NCI-H2107 treated with DMSO at 0.1 percent for 48 hours (cell line): ENCODE measurements around the gene CACFD1.

Source experiments
- DNase-seq: peaks from one replicate; lab custom pipeline; 2025; ENCODE audit not compliant: unreplicated experiment; lab: John Stamatoyannopoulos, UW

The CACFD1 gene

DNA sequence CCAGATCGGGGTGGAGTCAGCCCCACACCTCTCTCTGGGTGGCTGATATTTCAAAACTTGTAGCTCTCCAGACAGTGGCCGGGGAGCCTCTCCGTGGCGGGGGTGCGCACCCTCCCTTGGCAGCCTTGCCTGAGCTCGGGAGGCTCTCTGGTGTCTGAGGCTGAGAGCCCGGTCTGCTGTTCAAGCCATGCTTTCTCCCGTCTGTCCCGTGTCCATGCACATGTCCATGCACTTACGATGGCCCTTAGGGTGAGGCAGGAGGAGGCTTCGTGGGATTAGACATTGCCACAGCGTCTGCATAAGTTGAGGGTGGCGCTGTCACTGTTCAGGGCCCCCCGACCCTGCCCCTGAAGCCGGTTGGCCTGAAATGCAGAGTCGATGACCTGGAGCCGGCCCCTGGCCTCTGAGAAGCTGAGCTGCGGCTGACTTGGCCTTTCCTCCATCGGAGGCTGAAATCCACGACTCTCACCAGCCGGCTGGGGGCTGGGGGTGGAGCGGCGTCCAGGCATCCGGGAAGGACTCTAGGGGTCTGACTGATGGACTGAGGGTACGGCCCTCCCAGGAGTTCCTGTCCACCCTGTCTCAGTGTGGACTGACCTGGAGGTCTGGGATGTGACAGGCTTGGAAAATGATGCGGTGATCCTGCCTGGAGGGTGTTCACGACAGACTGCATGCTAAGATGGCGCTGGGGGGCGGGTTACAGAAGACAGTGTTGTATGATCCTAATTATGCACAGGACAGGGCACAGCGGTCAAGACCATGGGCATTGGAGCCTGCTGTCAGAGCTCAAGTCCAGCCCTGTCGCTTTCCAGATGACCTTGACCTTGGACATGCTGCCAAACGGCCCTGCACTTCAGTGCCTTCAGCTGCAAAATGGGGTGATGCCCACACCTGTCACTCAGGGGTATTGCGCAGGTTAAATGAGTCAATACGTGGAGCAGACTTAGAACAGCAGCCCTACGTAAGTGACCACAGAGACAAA is 37.4 kb downstream of the CACFD1 start:
- no peak for DNase-seq

DNA sequence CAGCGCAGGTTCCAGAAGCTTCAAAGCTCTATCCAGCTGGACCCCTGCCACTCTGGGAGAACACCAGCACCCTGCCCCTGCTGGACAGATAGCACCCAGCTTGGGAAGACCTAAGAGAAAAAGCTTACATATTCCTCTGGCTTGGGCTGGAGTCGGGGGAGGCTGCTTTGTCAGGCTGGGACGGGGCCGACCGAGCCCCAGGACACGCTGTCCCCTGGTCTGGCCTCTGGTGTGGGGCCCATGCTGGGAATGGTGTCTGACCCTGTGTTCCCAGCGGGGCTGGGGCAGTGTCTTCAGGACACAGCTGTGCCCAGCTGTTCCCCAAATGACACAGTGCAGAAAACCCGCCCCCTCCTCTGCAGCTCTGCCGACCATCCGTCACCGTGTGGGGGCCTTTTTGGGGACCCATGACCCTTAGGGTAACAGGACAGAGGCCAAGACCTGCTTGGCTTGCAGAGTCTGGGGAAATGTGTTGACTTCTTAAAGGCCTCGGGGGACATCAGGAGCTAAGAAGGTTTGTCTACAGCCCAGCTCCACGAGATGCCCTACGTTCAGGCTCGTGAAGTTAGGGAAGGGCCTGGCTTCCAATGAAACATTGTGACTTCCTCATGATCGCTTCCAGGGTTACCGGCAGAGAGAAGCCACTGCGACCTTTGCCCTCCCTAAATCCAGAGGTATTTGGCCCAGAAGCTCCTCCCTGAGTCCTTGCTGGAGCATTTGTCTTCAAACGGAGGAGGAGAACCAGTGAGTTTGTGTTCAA is 39.5 kb downstream of the CACFD1 start:
- DNase-seq, result no peak

DNA sequence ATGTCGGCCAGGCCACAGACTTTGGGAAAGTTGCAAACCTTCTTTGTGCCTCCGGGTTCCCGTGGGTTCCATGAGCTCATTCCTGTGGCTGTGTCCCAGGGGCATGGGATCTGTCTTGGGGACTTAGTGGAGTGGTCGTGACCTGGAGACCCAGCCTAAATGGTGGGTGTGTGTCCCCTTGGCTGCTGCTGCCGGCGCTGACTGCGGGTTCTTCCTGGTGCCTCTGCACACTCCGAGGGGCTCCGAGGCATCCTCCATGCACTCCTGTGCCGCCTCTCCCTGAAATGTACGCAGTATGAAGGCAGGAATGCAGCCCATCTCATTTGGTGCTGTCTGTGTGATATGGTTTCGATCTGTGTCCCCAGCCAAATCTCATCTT is 40.1 kb downstream of the CACFD1 start:
- DNase-seq, result no peak

DNA sequence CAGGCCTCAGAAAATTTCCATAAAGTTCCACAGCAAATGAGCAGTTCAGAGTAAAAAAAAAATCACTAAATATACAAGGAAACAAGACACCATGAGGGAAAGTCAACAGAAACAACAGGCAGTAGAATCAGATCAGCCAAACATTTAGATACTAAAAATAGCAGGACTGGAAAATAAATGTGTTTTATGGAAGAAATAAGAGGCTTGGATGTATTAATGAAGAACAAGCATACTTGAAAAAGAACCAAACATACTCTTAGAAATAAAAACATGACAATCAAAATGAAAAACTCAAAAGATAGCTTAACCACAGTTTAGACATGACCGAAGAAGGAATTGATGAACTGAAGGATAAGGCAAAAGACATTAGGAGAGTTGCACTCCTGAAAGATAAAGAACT is 42.3 kb downstream of the CACFD1 start:
- no peak for DNase-seq

DNA sequence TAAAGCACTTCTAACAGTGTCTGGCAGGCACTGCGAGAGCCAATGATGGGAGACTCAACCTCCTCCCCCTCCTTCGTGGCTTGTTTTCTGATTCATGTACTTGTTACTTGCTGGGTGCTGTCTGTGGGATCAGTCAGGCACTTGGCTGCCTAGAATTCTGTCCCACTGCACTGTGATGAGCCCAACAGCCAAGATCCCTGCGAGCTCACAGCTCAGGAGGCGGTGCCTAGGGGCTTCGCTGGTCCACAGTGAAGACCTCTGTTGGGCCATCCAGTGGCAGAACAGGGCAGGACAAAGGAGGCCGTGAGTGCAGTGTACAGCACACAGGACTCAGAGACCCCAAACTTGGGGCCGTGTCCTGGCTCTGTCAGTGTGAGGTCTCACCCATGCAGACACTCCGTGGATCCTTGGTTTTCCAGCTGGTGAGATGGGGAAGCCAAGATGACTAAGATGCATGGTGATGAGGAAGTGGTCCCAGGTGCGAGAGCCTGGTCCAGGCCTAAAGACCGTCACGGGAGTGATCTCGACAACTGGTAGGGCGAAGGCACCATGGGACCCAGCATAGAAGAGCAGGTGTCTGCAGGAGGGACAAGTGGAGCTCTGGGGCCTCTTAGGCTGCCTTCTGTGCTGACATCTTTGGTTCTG is 45.5 kb downstream of the CACFD1 start:
- no peak for DNase-seq

DNA sequence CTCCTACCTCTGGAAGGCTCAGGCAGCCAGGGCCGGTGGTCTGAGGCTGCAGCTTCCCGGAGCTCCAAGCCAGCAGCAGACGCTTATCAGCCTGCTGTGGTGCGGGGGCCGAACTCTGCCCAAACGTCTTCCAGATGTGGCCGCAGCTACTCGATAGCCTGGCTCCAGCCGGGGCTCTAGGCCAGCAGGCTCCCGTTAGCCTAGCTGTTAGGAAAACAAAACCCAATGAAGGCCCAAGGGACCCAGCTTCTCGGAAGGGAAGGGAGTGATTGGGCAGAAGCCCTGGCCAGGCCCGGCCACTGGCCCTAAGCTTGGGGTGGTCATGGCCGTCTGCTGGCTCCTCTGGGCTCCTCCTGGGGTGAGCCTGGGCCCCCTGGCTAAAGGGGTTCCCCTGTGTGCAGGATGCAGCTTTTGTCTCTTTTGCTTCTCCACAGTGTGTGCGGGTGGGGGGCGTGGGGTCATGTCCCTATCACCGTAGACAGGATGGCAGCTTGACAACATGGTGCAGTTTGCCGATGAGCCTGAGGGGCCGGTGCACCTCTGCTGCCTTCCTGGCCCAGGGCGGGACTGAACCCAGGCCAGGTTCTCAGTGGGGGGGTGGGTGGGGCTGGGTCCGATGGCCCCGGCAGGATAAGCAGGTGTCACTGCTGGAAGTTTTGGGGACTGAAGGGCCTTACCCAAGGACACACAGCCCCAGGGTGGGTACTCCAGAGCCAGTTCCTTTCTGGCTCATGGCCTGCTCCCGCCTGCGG is 46.3 kb downstream of the CACFD1 start:
- no peak for DNase-seq

GRCh38 chr9:133506653-133507038 is 46.9 kb downstream of the CACFD1 start:
- no peak for DNase-seq

GRCh38 chr9:133507246-133507965 is 47.6 kb downstream of the CACFD1 start:
- no peak for DNase-seq

- DNase-seq, result no peak
Observed at GRCh38 chr9:133508046-133508445, 48.3 kb downstream of the CACFD1 start.

GRCh38 chr9:133509179-133510083 is 49.7 kb downstream of the CACFD1 start:
- DNase-seq, result peak; percentile 84

- no peak for DNase-seq
Observed at GRCh38 chr9:133510926-133511505, 51.2 kb downstream of the CACFD1 start.

DNA sequence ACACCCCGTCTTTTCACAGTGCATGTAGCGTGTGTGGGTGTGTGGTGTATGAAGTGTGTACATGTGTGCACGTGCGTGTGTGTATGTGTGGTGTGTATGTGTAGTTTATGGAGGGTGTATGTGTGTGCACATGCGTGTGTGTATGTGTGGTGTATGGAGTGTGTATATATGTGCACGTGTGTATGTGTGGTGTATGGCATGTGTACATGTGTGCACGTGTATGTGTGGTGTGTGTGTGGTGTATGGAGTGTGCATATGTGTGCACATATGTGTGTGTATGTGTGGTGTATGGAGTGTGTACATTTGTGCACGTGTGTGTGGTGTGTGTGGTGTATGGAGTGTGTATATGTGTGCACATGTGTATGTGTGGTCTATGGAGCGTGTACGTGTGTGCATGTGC is 51.8 kb downstream of the CACFD1 start:
- DNase-seq, result no peak

DNA sequence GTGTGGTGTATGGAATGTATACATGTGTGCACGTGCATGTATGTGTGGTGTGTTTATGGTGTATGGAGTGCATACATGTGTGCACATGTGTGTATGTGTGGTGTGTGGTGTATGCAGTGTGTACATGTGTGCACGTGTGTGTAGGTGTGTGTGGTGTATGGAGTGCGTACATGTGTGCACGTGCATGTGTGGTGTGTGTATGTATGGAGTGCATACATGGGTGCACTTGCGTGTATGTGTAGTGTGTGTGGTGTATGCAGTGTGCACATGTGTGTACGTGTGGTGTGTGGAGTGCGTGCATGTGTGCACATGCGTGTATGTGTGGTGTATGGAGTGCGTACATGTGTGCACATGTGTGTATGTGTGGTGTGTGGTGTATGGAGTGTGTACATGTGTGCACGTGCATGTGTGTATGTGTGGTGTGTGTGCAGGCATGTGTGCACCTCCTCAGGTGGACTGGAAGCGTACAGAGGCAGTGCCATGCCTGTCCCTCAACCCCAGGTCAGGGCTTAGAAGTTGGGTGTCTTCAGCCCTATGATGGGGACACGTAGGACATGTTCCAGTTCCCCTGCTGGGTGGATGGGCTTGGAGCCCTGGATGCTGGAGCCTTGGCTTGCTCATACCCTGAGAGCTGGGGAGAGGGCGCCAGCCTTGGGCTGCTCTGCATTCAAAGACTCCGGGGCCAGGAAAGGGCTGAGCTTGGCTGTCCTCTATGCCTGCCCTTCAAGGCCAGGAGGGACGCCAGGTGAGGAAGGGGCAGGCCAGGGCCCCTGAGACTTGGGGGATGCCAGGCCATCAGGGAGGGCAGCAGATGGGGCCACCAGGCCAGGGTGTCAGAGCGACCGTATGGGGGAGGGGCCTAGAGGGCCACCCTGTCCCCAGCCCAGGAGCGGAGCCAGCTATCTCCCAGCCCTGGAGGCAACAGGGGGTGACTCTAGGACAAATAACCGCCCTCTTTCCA is 52.8 kb downstream of the CACFD1 start:
- DNase-seq, result no peak

DNA sequence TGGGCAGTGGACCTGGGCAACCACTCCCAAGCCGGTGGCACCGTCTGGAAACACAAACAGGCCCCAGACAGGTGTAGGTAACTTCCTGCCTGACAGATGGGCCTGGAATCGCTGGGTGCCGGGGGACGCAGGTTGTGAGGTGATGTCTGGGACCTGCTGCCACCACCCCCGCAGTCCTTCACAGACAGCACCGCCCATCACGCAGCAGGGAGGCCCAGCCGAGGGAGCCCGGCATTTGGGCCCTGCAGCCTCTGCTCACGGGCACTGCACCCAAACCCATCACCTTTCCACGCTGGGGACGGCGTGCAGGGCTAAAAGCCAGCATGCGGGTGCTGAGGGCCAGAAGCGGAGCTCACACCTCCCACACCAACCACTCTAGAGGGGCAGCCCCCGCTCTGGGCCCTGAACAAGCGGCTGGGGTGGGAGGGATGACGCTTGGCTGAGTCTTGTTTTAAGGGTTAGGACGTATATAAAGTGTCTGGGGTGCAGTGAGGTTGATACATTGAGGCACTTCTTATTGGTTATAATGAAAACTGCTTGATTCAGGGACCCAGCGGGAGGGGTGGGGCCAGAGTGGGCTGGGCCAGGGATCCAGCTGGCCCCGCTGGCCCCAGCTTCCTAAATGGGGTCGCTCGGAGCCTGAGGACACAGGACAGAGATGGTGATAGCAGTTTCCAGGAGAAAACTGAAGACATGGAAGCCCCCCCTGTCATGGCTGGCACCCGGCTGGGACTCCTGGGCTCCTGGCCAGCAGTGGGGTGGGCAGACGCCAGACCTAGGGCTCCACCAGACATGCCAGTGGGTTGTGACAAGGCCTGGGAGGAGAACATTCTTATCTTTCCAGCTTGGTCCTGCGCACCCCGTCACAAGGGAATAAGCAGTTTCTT is 53.7 kb downstream of the CACFD1 start:
- DNase-seq, result no peak

DNA sequence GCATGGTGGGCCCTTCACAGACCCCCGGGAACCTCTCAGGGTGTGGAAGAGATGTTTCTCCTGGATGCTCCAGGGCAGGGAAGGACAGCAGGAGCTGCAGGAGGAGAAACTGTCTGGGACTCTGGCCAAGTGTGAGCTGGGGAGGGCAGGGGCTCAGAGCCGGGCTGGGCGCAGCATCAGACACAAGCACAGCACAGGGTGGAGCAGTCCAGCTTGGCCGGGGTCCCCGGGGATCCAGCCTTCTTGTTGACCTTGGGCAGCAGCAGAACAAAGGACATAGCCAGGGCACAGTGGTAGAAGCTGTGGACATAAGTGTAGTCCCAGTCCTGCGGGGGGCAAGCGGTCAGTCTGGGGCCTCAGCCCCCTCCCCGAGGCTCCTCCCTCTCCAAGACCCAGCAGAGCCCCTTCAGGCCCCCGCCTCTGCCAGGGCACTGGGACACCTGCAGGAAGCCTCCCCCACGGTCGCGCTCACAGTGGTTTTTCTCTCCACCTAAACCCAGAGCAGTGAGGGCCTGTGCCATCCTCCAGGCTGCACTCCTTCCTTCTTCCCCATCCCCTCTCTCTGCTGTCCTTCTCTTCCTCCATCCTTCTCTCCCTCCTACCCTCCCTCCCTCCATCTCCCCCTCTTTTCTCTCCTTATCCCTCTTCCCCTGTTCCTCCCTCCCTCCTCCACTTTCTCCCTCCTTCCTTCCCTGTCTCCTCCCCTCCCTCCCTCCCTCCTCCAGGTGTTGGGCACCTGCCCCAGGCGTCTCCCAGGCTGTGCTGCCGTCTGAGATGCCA is 54.9 kb downstream of the CACFD1 start:
- peak; percentile 10 for DNase-seq

DNA sequence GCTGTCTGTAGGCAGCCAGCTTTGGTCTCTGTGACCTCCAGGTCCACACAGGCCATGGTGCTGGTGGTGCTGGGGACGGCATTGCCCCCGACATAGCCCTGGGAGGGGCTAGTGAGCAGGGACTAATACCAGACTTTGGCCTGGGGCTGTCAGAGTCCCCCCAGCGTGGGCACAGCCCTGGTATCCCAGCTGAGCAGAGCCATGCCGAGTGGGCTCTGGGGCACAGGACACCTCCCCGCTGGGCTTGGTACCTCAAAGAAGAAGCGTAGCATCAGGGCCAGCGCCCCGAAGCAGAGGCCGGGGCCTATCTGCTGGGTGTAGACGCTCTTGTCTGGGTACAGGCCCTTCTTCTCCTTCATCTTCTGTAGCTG is 55.4 kb downstream of the CACFD1 start:
- no peak for DNase-seq
